Activated CD4-positive, CD25-positive, alpha-beta regulatory T cell treated with anti-CD3 and anti-CD28 coated beads, Interleukin-2, amount 50 U/mL, for 24 hours (primary cell): Measurements from ENCODE around the gene DIP2C.
A peak's percentile ranks its signal among the peaks of the same experiment; 100 is the strongest.
"Not testable (repeated sequence)": the region's sequence is repeated elsewhere in the genome, so short reads cannot be mapped to it uniquely, and the experiment has no call there.

Experiments used
- ATAC-seq, 2 donors: fragments of 150-1000 bp; cut with Tn5 transposase; one replicate each; pipeline ENCODE4 v1.10.0; 2021; ENCODE audit warnings: mild to moderate bottlenecking in 1 of 2, moderate library complexity in 1 of 2

Gene DIP2C

GRCh38 chr10:528173-529165, 161.0 kb downstream of the DIP2C start:
- no peak for ATAC-seq

GRCh38 chr10:527416-527815, 162.1 kb downstream of the DIP2C start:
- no peak for ATAC-seq

- no peak for ATAC-seq
Observed at GRCh38 chr10:526651-527312, 162.7 kb downstream of the DIP2C start.

- ATAC-seq: no peak
Observed at GRCh38 chr10:525565-526315, 163.7 kb downstream of the DIP2C start.

- no peak for ATAC-seq
Observed at GRCh38 chr10:523925-524324, 165.5 kb downstream of the DIP2C start.

- ATAC-seq: no peak
Observed at GRCh38 chr10:522350-522749, 167.1 kb downstream of the DIP2C start.

GRCh38 chr10:521261-522250, 167.9 kb downstream of the DIP2C start:
- no peak for ATAC-seq

GRCh38 chr10:520402-520787, 169.1 kb downstream of the DIP2C start:
- ATAC-seq: no peak

- ATAC-seq: no peak
Observed at GRCh38 chr10:519716-520401, 169.6 kb downstream of the DIP2C start.

- ATAC-seq: no peak
Observed at GRCh38 chr10:519055-519715, 170.3 kb downstream of the DIP2C start.

- ATAC-seq: no peak
Observed at GRCh38 chr10:517872-518475, 171.5 kb downstream of the DIP2C start.

GRCh38 chr10:517241-517830, 172.1 kb downstream of the DIP2C start:
- no peak for ATAC-seq

- ATAC-seq: no peak
Observed at GRCh38 chr10:516764-517163, 172.7 kb downstream of the DIP2C start.

GRCh38 chr10:515674-516073, 173.8 kb downstream of the DIP2C start:
- ATAC-seq: no peak

- no peak for ATAC-seq
Observed at GRCh38 chr10:514137-514671, 175.3 kb downstream of the DIP2C start.

- no peak for ATAC-seq
Observed at GRCh38 chr10:513393-513792, 176.1 kb downstream of the DIP2C start.

- not testable (repeated sequence) for ATAC-seq
Observed at GRCh38 chr10:512661-513060, 176.8 kb downstream of the DIP2C start.

- no peak for ATAC-seq
Observed at GRCh38 chr10:511849-512191, 177.6 kb downstream of the DIP2C start.

GRCh38 chr10:511101-511848, 178.2 kb downstream of the DIP2C start:
- ATAC-seq: peak; percentile 63 to 70
